Measurements from ENCODE around the gene LRRN2. TPM values are rescaled to one million over a fixed set of nuclear protein-coding genes. Genes with fewer than 3 reads are reported as not detected.

LRRN2 gene
- total RNA-seq, 1 donor from 2014 or later: 4.9 TPM

GRCh38 chr1:204659056-204659455, 26.5 kb downstream of the LRRN2 start:
- no peaks in the 10 kb centered on the region for H4K20me1 ChIP-seq (ENCODE audit: insufficient read depth, low read length)
- no peak overlapping the region for H3K9ac ChIP-seq (ENCODE audit: low read length)
- H3K4me2 ChIP-seq (ENCODE audit: low read length): no peak overlapping the region
- Mint-ChIP-seq H3K27me3 (ENCODE audit: low read depth, unreplicated experiment) (peaks cover 34% of the 10 kb centered on the region), H3K4me3 (ENCODE audit: unreplicated experiment) (no peak overlapping the region), H3K36me3 (ENCODE audit: low read depth, unreplicated experiment) (peaks cover 9% of the 10 kb centered on the region), H3K27ac (ENCODE audit: unreplicated experiment) (no peak overlapping the region), H3K4me1 (ENCODE audit: low read depth, unreplicated experiment) (peaks cover 2% of the 10 kb centered on the region), H3K9me3 (ENCODE audit: unreplicated experiment) (no peaks in the 10 kb centered on the region)
- H3K9me3 ChIP-seq (ENCODE audit: insufficient read depth, low read depth, low read length): no peaks in the 10 kb centered on the region
- no peak overlapping the region for H3K27ac ChIP-seq (ENCODE audit: low read depth, low read length)
- FAIRE-seq (no peak), DNase-seq (ENCODE audit: low read depth) (peak; percentile 14)
- no peak for TF ChIP-seq EZH2 (IDR thresholded peaks at IDR 0.05; ENCODE audit: insufficient read depth, low read length)
- no peak for TF ChIP-seq CTCF (IDR thresholded peaks at IDR 0.05; ENCODE audit: insufficient read depth, low read depth, low read length)
- H3K4me1 ChIP-seq (ENCODE audit: insufficient read depth, low read length): no peaks in the 10 kb centered on the region
- peaks cover 15% of the 10 kb centered on the region for H3K27me3 ChIP-seq (ENCODE audit: insufficient read depth, low read length)
- H3K4me3 ChIP-seq (ENCODE audit: insufficient read depth, low read depth, low read length): no peak overlapping the region
- no peaks in the 10 kb centered on the region for H3K36me3 ChIP-seq (ENCODE audit: insufficient read depth, low read length)
- no peaks in the 10 kb centered on the region for H3K79me2 ChIP-seq (ENCODE audit: insufficient read depth, low read length)
- no peak overlapping the region for H2AFZ ChIP-seq (ENCODE audit: low read depth, low read length)

- Histone ChIP-seq H2AFZ (ENCODE audit: low read depth, low read length) (no peak overlapping the region), H3K27ac (ENCODE audit: low read depth, low read length) (no peak overlapping the region), H3K27me3 (ENCODE audit: insufficient read depth, low read length) (peaks cover 10% of the 10 kb centered on the region), H3K9me3 (ENCODE audit: insufficient read depth, low read depth, low read length) (no peaks in the 10 kb centered on the region), H3K4me2 (ENCODE audit: low read length) (no peak overlapping the region), H4K20me1 (ENCODE audit: insufficient read depth, low read length) (no peaks in the 10 kb centered on the region), H3K9ac (ENCODE audit: low read length) (no peak overlapping the region), H3K4me3 (ENCODE audit: insufficient read depth, low read depth, low read length) (no peak overlapping the region), H3K4me1 (ENCODE audit: insufficient read depth, low read length) (no peaks in the 10 kb centered on the region), H3K79me2 (ENCODE audit: insufficient read depth, low read length) (no peaks in the 10 kb centered on the region), H3K36me3 (ENCODE audit: insufficient read depth, low read length) (no peaks in the 10 kb centered on the region)
- no peak for DNase-seq (ENCODE audit: low read depth)
- Mint-ChIP-seq H3K4me1 (ENCODE audit: low read depth, unreplicated experiment) (peaks cover 2% of the 10 kb centered on the region), H3K27ac (ENCODE audit: unreplicated experiment) (no peak overlapping the region), H3K4me3 (ENCODE audit: unreplicated experiment) (no peak overlapping the region), H3K27me3 (ENCODE audit: low read depth, unreplicated experiment) (peaks cover 34% of the 10 kb centered on the region), H3K9me3 (ENCODE audit: unreplicated experiment) (no peaks in the 10 kb centered on the region), H3K36me3 (ENCODE audit: low read depth, unreplicated experiment) (peaks cover 5% of the 10 kb centered on the region)
- TF ChIP-seq CTCF (IDR thresholded peaks at IDR 0.05; ENCODE audit: insufficient read depth, low read depth, low read length) (no peak), EZH2 (IDR thresholded peaks at IDR 0.05; ENCODE audit: insufficient read depth, low read length) (no peak)
- no peak for FAIRE-seq
Observed at GRCh38 chr1:204658295-204658694, 27.2 kb downstream of the LRRN2 start.

- H2AFZ ChIP-seq (ENCODE audit: low read depth, low read length): no peak overlapping the region
- no peak overlapping the region for H3K4me2 ChIP-seq (ENCODE audit: low read length)
- H3K36me3 Mint-ChIP-seq (ENCODE audit: low read depth, unreplicated experiment): peaks cover 2% of the 10 kb centered on the region
- no peaks in the 10 kb centered on the region for H3K4me1 Mint-ChIP-seq (ENCODE audit: low read depth, unreplicated experiment)
- peaks cover 5% of the 10 kb centered on the region for H4K20me1 ChIP-seq (ENCODE audit: insufficient read depth, low read length)
- H3K27ac ChIP-seq (ENCODE audit: low read depth, low read length): no peak overlapping the region
- no peaks in the 10 kb centered on the region for H3K4me1 ChIP-seq (ENCODE audit: insufficient read depth, low read length)
- no peak overlapping the region for H3K27ac Mint-ChIP-seq (ENCODE audit: unreplicated experiment)
- FAIRE-seq: no peak
- H3K27me3 ChIP-seq (ENCODE audit: insufficient read depth, low read length): peaks cover 24% of the 10 kb centered on the region
- no peaks in the 10 kb centered on the region for H3K79me2 ChIP-seq (ENCODE audit: insufficient read depth, low read length)
- H3K9me3 Mint-ChIP-seq (ENCODE audit: unreplicated experiment): no peaks in the 10 kb centered on the region
- H3K36me3 ChIP-seq (ENCODE audit: insufficient read depth, low read length): no peaks in the 10 kb centered on the region
- TF ChIP-seq CTCF (IDR thresholded peaks at IDR 0.05; ENCODE audit: insufficient read depth, low read depth, low read length) (no peak), EZH2 (IDR thresholded peaks at IDR 0.05; ENCODE audit: insufficient read depth, low read length) (no peak)
- H3K4me3 Mint-ChIP-seq (ENCODE audit: unreplicated experiment): no peak overlapping the region
- H3K27me3 Mint-ChIP-seq (ENCODE audit: low read depth, unreplicated experiment): peaks cover 41% of the 10 kb centered on the region
- no peaks in the 10 kb centered on the region for H3K9me3 ChIP-seq (ENCODE audit: insufficient read depth, low read depth, low read length)
- no peak overlapping the region for H3K9ac ChIP-seq (ENCODE audit: low read length)
- no peak overlapping the region for H3K4me3 ChIP-seq (ENCODE audit: insufficient read depth, low read depth, low read length)
- no peak for DNase-seq (ENCODE audit: low read depth)
Observed at GRCh38 chr1:204653590-204654340, 31.8 kb downstream of the LRRN2 start.

Measured in astrocyte (in vitro differentiated cells and primary cell).